IPS-18a (cell line): ENCODE results near the gene SMIM29.
A peak's percentile ranks its signal among the peaks of the same experiment; 100 is the strongest.

Source experiments
- H3K27ac ChIP-seq: one replicate; pipeline ENCODE4 v1.5.1; 2013; ENCODE audit warnings: low read length
- H3K27me3 ChIP-seq: one replicate; pipeline ENCODE4 v1.6.1; 2013; ENCODE audit warnings: mild to moderate bottlenecking, low read length; ENCODE audit not compliant: control insufficient read depth, insufficient read depth
- H3K36me3 ChIP-seq: one replicate; pipeline ENCODE4 v1.6.1; 2013; ENCODE audit warnings: low read depth, low read length; ENCODE audit not compliant: control insufficient read depth
- H3K4me1 ChIP-seq: one replicate; pipeline ENCODE4 v1.6.1; 2013; ENCODE audit warnings: low read depth, low read length; ENCODE audit not compliant: control insufficient read depth
- H3K4me3 ChIP-seq: one replicate; pipeline ENCODE4 v1.5.1; 2013; ENCODE audit warnings: low read length
- H3K9ac ChIP-seq: one replicate; pipeline ENCODE4 v1.6.1; 2013; ENCODE audit warnings: mild to moderate bottlenecking, low read length, moderate library complexity
- H3K9me3 ChIP-seq: one replicate; pipeline ENCODE4 v1.6.1; 2013; ENCODE audit warnings: low read depth, low read length; ENCODE audit not compliant: control insufficient read depth

SMIM29 gene

DNA sequence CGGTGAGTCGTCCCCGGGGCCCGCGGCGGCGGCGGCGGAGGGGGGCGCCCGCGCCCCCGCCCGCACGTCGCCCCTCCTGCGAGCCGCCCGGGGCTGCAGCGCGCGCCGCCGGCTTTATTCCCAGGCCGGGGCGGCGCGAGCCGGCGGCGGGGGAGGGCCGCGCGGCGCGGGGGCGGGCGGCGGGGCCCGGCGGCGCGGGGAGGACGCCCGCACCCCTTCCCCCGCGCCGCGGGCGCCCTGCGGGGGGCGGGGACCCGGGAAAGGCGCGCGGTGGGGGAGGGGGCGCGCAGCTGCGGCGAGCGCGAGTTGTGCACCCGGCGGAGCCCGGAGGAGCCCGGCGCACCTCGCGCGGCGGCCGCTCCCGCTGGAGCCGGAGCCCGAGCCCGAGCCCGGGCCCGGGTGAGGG is 11.5 kb downstream of the SMIM29 start:
- Histone ChIP-seq H3K4me3 (peak overlapping the region; percentile 95), H3K27me3 (no peaks in the 10 kb centered on the region), H3K9me3 (no peaks in the 10 kb centered on the region), H3K4me1 (peaks cover 19% of the 10 kb centered on the region), H3K36me3 (peaks cover 35% of the 10 kb centered on the region), H3K27ac (no peak overlapping the region), H3K9ac (peak overlapping the region; percentile 95)

DNA sequence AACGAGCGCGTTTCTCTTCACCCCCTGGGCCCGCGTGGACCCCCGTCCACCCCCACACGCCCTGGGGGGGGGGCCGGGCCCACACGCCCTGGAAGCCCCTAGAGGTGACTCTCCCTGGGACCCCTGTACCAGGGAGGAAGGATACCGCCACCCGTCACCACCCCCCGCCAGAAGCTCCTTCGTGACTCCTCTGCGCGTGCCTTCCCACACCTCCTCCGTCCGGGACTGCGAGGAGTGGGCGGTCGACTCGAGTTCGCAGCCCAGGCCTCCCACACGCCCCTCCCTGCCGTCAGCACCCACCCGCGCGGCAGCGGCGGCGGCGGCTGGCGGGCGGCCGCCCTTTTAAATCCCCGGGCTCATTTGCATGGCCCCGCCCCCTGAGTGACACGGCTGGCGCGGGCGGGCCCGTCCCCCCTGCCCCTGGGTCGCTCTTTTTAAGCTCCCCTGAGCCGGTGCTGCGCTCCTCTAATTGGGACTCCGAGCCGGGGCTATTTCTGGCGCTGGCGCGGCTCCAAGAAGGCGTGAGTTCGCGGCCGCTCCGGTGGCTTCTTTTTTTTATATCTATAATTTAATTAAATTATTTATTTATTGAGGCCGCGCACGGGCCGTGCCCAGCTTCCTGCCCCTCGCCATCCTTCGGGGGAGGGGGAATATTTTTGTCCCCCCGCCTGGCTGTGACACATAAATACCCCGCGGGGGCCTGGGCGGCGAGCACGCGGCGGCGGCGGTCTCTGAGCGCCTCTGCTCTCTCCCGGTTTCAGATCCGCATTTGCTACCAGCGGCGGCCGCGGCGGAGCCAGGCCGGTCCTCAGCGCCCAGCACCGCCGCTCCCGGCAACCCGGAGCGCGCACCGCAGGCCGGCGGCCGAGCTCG is 12.1 kb downstream of the SMIM29 start, which contains the start of gene HMGA1:
HMGA1 (plus strand) TSS at position 431 of the 873 bp plus-strand sequence. CDS start 3,908 bp downstream, outside the sequence.
- Histone ChIP-seq H3K27me3 (no peaks in the 10 kb centered on the region), H3K36me3 (peaks cover 29% of the 10 kb centered on the region), H3K9ac (peak within 1 kb of the TSS; percentile 95), H3K9me3 (no peaks in the 10 kb centered on the region), H3K4me1 (peaks cover 19% of the 10 kb centered on the region), H3K4me3 (peak within 1 kb of the TSS; percentile 95), H3K27ac (peak within 1 kb of the TSS; percentile 96)

DNA sequence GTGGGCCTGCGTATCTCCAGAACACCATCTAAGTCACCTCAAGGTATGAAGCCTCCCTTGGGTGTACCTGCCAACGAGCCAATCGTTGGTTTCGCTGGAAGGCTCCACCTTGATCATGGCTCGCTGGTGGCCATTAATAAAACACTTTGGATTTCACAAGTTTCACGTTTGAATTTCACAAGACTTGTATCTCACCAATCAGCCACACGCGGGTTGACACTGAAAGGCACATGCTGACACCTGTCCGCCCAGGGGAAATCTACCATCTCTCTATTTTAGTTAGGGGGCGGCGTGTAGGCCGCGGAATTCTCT is 12.7 kb downstream of the SMIM29 start:
- Histone ChIP-seq H3K27ac (peak overlapping the region; percentile 96), H3K4me1 (peaks cover 19% of the 10 kb centered on the region), H3K36me3 (peaks cover 23% of the 10 kb centered on the region)

DNA sequence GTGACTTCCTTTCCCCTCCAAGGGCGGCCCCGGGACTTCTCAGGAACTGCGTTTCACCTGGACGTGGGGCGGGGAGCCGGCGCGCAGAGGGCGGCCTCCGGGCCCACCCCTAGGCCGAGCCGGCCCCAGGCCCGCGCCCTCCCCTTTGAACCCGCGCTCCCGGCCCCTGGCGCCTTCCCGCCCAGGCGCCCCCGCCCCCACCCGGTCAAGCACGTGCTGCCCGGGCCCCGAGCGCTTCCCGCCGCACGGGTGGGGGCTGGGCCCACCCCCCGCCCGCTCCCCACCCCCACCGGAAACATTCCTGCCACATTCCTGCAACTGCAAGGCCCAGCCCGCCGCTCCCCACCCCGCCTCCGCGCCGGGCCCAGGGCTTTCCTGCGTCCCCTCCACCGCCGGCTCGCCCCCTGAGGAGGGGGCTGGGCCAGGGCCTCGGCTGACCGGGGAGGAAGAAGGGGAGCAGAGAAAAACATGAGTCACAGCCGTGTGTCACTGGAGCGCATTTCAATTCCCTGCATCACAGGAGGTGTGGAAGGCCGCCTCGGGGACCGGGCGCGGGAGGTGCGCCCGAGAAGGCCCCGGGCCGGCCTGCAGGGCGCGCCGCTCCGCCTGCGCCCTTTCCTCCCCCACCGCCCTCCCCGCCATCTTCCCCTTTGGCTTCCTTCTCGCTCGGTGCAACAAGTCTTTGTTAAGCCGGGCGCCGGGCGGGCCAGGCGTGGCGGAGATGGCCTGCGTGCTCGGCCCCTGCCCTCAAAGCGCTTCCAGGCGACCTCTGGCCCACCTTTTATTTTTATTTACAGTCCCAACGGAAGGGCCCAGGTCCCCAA is 13.3 kb downstream of the SMIM29 start:
- no peaks in the 10 kb centered on the region for H3K27me3 ChIP-seq
- H3K27ac ChIP-seq: peak overlapping the region; percentile 96
- peak overlapping the region; percentile 95 for H3K9ac ChIP-seq
- H3K4me3 ChIP-seq: peak overlapping the region; percentile 77
- peaks cover 19% of the 10 kb centered on the region for H3K4me1 ChIP-seq
- H3K36me3 ChIP-seq: peaks cover 17% of the 10 kb centered on the region
- no peaks in the 10 kb centered on the region for H3K9me3 ChIP-seq

More for the DNA sequence above, 12.7 kb downstream of the SMIM29 start:
- peak overlapping the region; percentile 77 for H3K4me3 ChIP-seq
- peak overlapping the region; percentile 95 for H3K9ac ChIP-seq
- no peaks in the 10 kb centered on the region for H3K27me3 ChIP-seq
- H3K9me3 ChIP-seq: no peaks in the 10 kb centered on the region

DNA sequence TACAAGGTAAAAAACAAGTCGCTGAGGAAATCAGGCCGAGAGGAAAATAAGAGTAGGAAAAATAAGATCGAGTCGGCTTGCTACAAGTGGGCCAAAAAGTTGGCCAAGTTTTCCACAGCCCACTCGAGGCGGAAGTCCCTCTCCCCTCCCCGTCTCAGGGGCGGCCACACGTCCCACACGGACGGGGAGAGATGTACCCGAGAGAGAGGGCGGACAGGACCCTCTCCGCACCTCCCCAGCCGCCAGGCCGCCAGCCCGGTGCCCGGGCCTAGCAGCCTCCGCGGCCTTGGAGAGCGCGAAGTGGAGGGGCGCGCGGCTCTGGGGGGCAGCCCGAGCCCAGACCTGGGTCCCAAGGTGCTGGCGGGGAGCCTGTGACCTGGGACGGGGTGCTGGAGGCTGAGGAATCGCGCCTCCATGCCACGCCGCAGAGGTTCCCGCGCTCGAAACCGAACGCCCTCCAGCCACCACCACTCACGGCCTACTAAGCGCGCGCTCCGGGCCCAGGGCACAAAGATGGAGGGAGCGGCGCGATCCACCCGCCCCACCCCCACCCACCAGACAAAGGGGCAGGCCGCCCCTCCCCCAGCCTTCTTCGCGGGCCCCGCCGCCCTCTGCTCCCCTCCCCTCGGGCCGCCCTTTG is 14.0 kb downstream of the SMIM29 start:
- H3K4me3 ChIP-seq: peak overlapping the region; percentile 64
- H3K9ac ChIP-seq: peak overlapping the region; percentile 98
- H3K36me3 ChIP-seq: peaks cover 10% of the 10 kb centered on the region
- H3K27me3 ChIP-seq: no peaks in the 10 kb centered on the region
- peak overlapping the region; percentile 98 for H3K27ac ChIP-seq
- H3K4me1 ChIP-seq: peaks cover 15% of the 10 kb centered on the region
- H3K9me3 ChIP-seq: no peaks in the 10 kb centered on the region

DNA sequence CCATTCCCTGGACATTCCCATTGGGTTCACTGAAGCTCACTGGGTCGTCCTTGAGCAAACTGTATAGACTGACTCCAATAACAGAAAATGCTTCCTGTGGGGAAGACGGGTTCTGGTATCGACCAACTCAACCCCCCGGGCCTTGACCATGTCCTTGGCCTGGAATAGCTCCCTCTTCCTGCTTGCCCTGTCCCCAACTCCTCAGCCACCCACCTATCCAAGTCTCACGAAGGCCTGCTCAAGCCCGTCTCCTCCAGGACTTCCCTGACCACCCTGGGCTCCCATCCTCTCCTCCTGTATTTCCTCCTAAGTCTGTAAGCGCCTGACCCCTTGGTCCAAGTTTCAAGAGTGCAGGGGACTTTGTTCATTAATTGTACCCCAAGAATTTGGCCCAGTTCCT is 14.9 kb downstream of the SMIM29 start:
- H3K9ac ChIP-seq: peak overlapping the region; percentile 98
- H3K4me3 ChIP-seq: peak overlapping the region; percentile 64
- peaks cover under 1% of the 10 kb centered on the region for H3K36me3 ChIP-seq
- H3K27me3 ChIP-seq: no peaks in the 10 kb centered on the region
- no peaks in the 10 kb centered on the region for H3K9me3 ChIP-seq
- peak overlapping the region; percentile 98 for H3K27ac ChIP-seq
- H3K4me1 ChIP-seq: peaks cover 11% of the 10 kb centered on the region

DNA sequence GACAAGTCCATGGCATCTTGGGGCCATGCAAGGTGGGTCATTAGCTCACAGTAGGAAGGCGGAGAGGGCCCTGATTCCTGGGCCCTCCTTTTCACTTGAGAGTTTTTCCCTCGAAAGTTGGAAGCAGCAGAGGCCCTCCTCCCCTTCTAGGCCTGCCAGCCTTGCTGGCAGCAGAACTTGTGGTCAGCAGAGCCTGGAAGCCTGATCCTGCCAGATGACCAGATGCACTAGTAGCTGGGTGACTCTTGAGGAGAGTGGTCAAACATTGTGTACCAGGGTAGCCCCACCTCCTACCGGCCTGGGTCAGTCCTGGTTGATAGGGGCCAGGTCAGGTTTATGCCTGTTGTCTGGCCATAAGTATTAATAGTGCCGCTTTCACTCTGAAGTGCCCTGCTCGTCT is 15.9 kb downstream of the SMIM29 start:
- no peaks in the 10 kb centered on the region for H3K9me3 ChIP-seq
- peaks cover 13% of the 10 kb centered on the region for H3K4me1 ChIP-seq
- H3K27ac ChIP-seq: no peak overlapping the region

DNA sequence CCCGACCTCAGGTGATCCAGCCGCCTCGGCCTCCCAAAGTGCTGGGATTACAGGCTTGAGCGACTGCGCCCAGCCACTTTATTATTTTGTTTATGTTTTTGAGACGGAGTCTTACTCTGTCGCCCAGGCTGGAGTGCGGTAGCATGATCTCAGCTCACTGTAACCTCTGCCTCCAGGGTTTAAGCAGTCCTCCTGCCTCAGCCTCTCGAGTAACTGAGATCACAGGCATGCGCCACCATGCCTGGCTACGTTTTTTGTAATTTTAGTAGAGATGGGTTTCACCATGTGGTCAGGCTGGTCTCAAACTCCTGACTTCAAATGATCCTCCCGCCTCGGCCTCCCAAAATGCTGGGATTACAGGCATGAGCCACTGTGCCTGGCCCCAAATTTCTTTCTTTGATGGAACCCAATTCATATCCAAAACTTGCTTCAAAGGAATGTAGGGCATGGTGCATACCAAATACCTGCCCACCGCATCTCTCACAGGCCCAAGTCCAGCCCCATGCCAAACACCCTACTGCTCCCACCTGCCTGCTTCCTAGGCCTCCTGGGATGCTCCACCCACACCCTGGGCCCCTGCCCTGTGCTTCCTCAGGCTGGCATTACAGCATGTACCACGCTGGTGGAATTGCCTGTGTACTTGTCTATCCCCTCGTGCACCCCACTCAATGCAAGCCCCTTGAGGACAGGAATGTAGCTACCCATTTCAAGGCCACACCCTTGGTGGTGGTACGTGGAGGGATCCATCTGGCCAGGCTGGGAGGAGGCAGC is 17.1 kb downstream of the SMIM29 start:
- H3K27me3 ChIP-seq: no peaks in the 10 kb centered on the region

More for the DNA sequence above, 15.9 kb downstream of the SMIM29 start:
- Histone ChIP-seq H3K27me3 (no peaks in the 10 kb centered on the region), H3K4me3 (no peak overlapping the region), H3K36me3 (no peaks in the 10 kb centered on the region), H3K9ac (no peak overlapping the region)

DNA sequence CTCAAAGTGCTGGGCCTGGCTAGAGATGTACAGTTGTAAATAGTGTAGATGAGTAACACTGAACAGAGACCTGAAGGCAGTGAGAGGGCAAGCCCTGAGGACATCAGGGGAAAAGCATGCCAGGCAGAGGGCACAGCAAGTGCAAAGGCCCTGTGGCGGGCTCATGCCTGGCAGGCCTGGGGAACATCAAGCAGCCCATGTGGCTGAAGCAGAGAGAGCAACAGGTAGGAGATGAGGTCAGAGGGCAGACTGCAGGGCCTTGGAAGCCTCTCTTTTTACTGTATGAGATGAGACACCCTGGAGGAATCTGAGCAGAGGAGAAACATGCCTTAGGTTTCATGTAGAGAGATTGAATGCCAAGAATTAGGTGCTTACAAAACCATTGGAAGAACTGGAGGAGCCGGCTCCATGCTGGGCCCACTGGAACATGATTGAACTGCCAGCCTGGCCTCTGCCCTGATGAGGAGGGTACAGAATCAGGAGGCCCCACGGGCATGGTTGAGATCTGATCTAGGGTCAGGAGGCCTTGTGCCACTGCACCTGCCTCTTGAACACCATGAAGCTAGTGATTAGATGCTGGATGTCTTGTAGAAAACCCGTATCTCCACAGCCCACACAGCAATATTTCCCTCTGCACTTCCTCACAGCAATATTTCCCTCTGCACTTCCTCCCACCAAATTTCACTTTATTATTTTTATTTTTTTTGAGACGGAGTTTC is 18.0 kb downstream of the SMIM29 start:
- no peak overlapping the region for H3K27ac ChIP-seq
- H3K27me3 ChIP-seq: no peaks in the 10 kb centered on the region
- H3K36me3 ChIP-seq: no peaks in the 10 kb centered on the region
- peaks cover 32% of the 10 kb centered on the region for H3K4me1 ChIP-seq
- no peaks in the 10 kb centered on the region for H3K9me3 ChIP-seq
- no peak overlapping the region for H3K9ac ChIP-seq
- no peak overlapping the region for H3K4me3 ChIP-seq

More for the DNA sequence above, 17.1 kb downstream of the SMIM29 start:
- H3K36me3 ChIP-seq: no peaks in the 10 kb centered on the region
- H3K4me1 ChIP-seq: peaks cover 23% of the 10 kb centered on the region
- H3K9me3 ChIP-seq: no peaks in the 10 kb centered on the region
- no peak overlapping the region for H3K4me3 ChIP-seq
- no peak overlapping the region for H3K27ac ChIP-seq
- no peak overlapping the region for H3K9ac ChIP-seq

DNA sequence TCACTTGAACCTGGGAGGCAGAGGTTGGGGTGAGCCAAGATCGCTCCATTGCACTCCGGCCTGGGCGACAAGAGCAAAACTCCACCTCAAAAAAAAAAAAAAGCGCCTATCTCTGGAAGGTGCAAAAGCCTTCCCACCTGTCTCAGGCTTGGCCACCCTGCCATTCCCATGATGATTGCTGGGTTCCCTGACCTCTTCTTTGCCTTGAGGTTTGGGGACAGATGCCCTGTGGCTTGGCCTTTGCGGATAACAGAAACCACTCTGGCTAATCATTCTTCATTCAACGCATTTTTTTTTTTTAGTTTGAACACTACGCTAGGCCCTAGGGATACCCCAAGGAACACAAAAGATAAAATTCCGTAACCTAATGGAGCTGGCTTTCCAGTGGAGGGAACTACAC is 18.9 kb downstream of the SMIM29 start:
- H3K4me1 ChIP-seq: peaks cover 36% of the 10 kb centered on the region
- no peak overlapping the region for H3K27ac ChIP-seq
- H3K36me3 ChIP-seq: no peaks in the 10 kb centered on the region
- H3K9ac ChIP-seq: no peak overlapping the region
- H3K9me3 ChIP-seq: no peaks in the 10 kb centered on the region
- no peaks in the 10 kb centered on the region for H3K27me3 ChIP-seq
- H3K4me3 ChIP-seq: no peak overlapping the region
